ENCODE measurements around the gene ZNF311.
"Not testable (repeated sequence)": the region's sequence is repeated elsewhere in the genome, so short reads cannot be mapped to it uniquely, and the experiment has no call there.

Gene ZNF311

DNA sequence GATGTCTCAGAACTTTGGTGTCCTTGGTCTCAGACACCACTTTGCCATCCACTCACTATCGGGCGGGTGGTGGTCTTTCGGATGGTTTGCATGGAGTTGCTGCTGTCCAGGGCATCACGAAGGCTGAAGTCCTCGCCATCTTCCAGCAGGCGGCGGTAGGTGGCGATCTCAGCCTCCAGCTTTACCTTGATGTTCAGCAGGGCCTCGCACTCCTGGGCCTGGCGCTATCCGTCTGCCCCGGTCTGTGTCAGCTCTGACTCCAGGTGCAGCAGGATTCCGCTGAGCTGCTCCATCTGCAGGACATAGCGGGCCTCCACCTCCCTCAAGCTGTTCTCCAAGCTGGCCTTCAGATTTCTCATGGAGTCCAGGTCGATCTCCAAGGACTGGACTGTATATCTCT, 36.0 kb downstream of the ZNF311 start:
- TF ChIP-seq, protein P1, sequence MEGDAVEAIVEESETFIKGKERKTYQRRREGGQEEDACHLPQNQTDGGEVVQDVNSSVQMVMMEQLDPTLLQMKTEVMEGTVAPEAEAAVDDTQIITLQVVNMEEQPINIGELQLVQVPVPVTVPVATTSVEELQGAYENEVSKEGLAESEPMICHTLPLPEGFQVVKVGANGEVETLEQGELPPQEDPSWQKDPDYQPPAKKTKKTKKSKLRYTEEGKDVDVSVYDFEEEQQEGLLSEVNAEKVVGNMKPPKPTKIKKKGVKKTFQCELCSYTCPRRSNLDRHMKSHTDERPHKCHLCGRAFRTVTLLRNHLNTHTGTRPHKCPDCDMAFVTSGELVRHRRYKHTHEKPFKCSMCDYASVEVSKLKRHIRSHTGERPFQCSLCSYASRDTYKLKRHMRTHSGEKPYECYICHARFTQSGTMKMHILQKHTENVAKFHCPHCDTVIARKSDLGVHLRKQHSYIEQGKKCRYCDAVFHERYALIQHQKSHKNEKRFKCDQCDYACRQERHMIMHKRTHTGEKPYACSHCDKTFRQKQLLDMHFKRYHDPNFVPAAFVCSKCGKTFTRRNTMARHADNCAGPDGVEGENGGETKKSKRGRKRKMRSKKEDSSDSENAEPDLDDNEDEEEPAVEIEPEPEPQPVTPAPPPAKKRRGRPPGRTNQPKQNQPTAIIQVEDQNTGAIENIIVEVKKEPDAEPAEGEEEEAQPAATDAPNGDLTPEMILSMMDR (IDR thresholded peaks at IDR 0.05; ENCODE audit: low read length, missing control alignments) = peak; percentile 2
- no peak for DNase-seq (ENCODE audit: low read depth)
- H3K4me3 ChIP-seq (replicated peaks; ENCODE audit: low read depth, low read length) = no peak overlapping the region

DNA sequence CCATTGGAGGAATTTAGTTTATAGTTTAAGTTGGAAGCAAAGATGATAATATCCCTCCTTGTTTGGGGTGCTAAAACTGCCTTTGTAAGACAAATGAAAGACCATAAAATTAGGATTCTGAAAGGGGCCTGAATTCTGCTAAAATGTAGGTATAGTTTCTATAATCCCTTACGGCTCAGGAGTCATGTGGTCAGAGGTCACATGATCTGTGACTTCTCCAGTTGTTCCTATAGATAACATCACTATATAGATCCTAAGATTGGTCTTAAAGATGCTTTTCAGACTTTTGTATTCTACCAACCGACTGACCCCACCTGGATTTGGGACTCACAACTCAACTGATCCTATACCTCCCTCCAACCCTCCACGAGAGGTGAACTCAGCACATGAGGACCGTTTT, 36.6 kb downstream of the ZNF311 start:
- TF ChIP-seq, protein P1 (IDR thresholded peaks at IDR 0.05; ENCODE audit: low read length, missing control alignments) = no peak
- no peak for DNase-seq (ENCODE audit: low read depth)
- H3K4me3 ChIP-seq (replicated peaks; ENCODE audit: low read depth, low read length) = no peak overlapping the region

DNA sequence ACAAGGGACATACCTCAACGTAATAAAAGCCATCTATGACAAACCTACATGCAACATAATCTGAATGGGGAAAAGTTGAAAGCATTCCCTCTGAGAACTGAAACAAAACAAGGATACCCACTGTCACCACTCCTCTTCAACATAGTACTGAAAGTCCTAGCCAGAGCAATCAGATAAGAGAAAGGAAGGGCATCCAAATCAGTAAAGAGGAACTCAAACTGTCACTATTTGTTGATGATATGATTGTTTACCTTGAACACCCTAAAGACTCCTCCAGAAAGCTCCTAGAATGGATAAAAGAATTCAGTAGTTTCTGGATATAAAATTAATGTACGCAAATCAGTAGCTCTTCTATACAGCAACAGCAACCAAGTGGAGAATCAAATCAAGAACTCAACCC, 39.4 kb downstream of the ZNF311 start:
- H3K4me3 ChIP-seq (replicated peaks; ENCODE audit: low read depth, low read length) = no peak overlapping the region
- TF ChIP-seq, protein P1 (IDR thresholded peaks at IDR 0.05; ENCODE audit: low read length, missing control alignments) = no peak
- DNase-seq (ENCODE audit: low read depth) = no peak

DNA sequence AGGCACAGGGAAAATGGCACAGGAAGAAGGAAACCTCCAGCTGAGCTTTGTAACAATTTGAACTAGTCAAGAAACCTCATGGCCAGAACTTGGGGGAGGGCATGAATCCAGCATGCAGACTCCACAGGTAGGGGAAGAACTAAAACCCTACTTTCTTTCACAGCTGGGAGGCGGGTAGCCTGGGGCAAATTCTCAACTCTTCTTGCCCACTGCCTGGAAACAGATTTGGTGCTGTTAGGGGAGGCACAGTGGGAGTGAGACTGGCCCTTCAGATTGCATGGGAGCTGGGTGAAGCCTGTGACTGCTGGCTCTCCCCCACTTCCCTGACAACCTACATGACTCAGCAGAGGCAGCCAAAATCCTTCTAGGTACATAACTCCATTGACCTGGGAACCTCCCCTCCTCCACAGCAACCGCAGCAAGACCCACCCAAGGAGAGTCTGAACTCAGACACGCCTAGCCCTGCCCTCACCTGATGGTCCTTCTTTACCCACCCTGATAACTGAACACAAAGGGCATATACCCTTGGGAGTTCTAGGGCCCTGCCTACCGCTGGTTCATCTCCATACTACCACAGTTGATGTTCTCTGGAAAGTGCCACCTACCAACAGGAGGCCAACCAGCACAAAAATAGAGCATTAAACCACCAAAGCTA, 44.1 kb downstream of the ZNF311 start:
- H3K4me3 ChIP-seq (replicated peaks; ENCODE audit: low read depth, low read length) = no peak overlapping the region
- no peak for DNase-seq (ENCODE audit: low read depth)
- TF ChIP-seq, protein P1 (IDR thresholded peaks at IDR 0.05; ENCODE audit: low read length, missing control alignments) = no peak

DNA sequence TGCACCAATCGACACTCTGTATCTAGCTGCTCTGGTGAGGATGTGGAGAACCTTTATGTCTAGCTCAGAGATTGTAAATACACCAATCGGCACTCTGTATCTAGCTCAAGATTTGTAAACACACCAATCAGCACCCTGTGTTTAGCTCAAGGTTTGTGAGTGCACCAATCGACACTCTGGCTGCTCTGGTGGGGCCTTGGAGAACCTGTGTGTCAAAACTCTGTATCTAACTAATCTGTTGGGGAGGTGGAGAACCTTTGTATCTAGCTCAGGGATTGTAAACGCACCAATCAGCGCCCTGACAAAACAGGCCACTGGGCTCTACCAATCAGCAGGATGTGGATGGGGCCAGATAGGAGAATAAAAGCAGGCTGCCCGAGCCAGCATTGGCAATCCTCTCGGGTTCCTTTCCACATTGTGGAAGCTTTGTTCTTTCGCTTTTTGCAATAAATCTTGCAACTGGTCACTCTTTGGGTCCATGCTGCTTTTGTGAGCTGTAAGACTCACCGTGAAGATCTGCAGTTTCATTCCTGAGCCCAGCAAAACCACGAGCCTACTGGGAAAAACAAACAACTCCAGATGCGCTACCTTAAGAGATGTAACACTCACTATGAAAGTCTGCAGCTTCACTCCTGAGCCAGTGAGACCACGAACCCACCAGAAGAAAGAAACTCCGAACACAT, 46.4 kb downstream of the ZNF311 start:
- DNase-seq (ENCODE audit: low read depth); H3K4me3 ChIP-seq (replicated peaks; ENCODE audit: low read depth, low read length): not testable (repeated sequence)

DNA sequence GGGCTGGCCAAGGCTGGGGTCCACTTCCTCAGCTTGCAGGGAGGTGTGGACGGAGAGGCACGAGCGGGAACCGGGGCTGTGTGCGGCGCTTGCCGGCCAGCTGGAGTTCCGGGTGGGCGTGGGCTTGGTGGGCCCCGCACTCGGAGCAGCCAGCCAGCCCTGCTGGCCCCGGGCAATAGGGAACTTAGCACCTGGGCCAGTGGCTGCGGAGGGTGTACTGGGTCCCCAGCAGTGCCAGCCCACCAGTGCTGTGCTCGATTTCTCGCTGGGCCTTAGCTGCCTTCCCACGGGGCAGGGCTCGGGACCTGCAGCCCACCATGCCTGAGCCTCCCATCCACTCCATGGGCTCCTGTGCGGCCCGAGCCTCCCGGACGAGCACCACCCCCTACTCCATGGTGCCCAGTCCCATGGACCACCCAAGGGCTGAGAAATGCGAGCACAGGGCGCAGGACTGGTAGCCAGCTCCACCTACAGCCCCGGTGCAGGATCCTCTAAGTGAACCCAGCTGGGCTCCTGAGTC, 47.3 kb downstream of the ZNF311 start:
- not testable (repeated sequence) for H3K4me3 ChIP-seq (replicated peaks; ENCODE audit: low read depth, low read length); DNase-seq (ENCODE audit: low read depth)

DNA sequence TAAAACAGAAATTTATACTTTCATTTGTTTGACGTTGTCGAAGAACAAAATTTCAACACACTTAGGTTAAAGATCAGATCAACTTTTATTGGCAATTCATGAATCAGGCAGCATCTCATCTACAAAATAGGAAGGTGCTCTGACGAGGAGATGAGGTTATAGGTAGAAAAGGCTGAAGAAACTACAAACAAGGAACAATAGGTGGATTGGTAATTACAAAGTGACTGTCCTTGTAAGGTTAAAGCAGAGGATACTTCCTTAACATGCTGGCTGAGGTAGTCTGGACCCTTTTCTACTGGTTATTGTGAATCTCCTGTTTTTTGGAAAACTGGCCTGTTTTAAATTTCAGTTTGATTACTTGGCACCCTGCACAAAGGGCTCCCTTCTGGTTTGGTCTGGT, 48.8 kb downstream of the ZNF311 start:
- no peak for DNase-seq (ENCODE audit: low read depth)
- H3K4me3 ChIP-seq (replicated peaks; ENCODE audit: low read depth, low read length) = no peak overlapping the region
- TF ChIP-seq, protein P1 (IDR thresholded peaks at IDR 0.05; ENCODE audit: low read length, missing control alignments) = no peak

Measured in fibroblast of pulmonary artery (primary cell).